Type B pancreatic cell (in vitro differentiated cells): ENCODE results near the gene TMEM69. TPM values are rescaled to one million over a fixed set of nuclear protein-coding genes. Genes with fewer than 3 reads are reported as not detected.
A peak's percentile ranks its signal among the peaks of the same experiment; 100 is the strongest.
"Not testable (repeated sequence)": the region's sequence is repeated elsewhere in the genome, so short reads cannot be mapped to it uniquely, and the experiment has no call there.

Experiments used
- DNase-seq: peaks from one replicate; pipeline ENCODE4 v3.0.0; 2021; ENCODE audit warnings: mixed read lengths; ENCODE audit not compliant: unreplicated experiment; ENCODE audit errors: extremely low spot score
- H3K27ac Mint-ChIP-seq: 2 replicates; pipeline ENCODE4 v1.8.0; 2021; ENCODE audit warnings: mild to moderate bottlenecking, mixed read lengths
- H3K27me3 Mint-ChIP-seq: 2 replicates; pipeline ENCODE4 v1.8.0; 2021; ENCODE audit warnings: mixed read lengths
- H3K36me3 Mint-ChIP-seq: 2 replicates; pipeline ENCODE4 v1.8.0; 2021; ENCODE audit warnings: mixed read lengths
- H3K4me1 Mint-ChIP-seq: one replicate; pipeline ENCODE4 v1.8.0; 2021; ENCODE audit warnings: mixed read lengths; ENCODE audit not compliant: unreplicated experiment
- H3K4me3 Mint-ChIP-seq: 2 replicates; pipeline ENCODE4 v1.8.0; 2021; ENCODE audit warnings: mild to moderate bottlenecking, mixed read lengths
- H3K9me3 Mint-ChIP-seq: 2 replicates; pipeline ENCODE4 v1.8.0; 2021; ENCODE audit warnings: mixed read lengths
- total RNA-seq: library from RNA; stranded (reverse); gene quantifications from 2 replicates; pipeline ENCODE4 v1.2.1, GENCODE V29; 2021; ENCODE audit warnings: low replicate concordance
- TF ChIP-seq, protein P1 (sequence below): fragments of 200-600 bp; sonication (generic); conservative IDR thresholded peaks from 2 replicates; pipeline ENCODE4 v1.5.0; 2021; ENCODE audit warnings: antibody characterized with exemption, mild to moderate bottlenecking

Gene TMEM69
- total RNA-seq, 1 donor from 2014 or later = 26.0 TPM

- Mint-ChIP-seq H3K27ac (peak overlapping the region; percentile 50), H3K36me3 (no peaks in the 10 kb centered on the region), H3K27me3 (no peaks in the 10 kb centered on the region), H3K4me3 (no peak overlapping the region), H3K4me1 (peaks cover 5% of the 10 kb centered on the region), H3K9me3 (no peaks in the 10 kb centered on the region)
- no peak for DNase-seq
- TF ChIP-seq, protein P1, sequence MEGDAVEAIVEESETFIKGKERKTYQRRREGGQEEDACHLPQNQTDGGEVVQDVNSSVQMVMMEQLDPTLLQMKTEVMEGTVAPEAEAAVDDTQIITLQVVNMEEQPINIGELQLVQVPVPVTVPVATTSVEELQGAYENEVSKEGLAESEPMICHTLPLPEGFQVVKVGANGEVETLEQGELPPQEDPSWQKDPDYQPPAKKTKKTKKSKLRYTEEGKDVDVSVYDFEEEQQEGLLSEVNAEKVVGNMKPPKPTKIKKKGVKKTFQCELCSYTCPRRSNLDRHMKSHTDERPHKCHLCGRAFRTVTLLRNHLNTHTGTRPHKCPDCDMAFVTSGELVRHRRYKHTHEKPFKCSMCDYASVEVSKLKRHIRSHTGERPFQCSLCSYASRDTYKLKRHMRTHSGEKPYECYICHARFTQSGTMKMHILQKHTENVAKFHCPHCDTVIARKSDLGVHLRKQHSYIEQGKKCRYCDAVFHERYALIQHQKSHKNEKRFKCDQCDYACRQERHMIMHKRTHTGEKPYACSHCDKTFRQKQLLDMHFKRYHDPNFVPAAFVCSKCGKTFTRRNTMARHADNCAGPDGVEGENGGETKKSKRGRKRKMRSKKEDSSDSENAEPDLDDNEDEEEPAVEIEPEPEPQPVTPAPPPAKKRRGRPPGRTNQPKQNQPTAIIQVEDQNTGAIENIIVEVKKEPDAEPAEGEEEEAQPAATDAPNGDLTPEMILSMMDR = no peak
Measured at GRCh38 chr1:45730075-45730779, 42.2 kb downstream of the TMEM69 start.

- peak overlapping the region; percentile 50 for H3K27ac Mint-ChIP-seq
- no peaks in the 10 kb centered on the region for H3K36me3 Mint-ChIP-seq
- H3K4me3 Mint-ChIP-seq = no peak overlapping the region
- H3K27me3 Mint-ChIP-seq = no peaks in the 10 kb centered on the region
- TF ChIP-seq, protein P1 = no peak
- no peaks in the 10 kb centered on the region for H3K9me3 Mint-ChIP-seq
- DNase-seq = no peak
- peaks cover 5% of the 10 kb centered on the region for H3K4me1 Mint-ChIP-seq
Measured at GRCh38 chr1:45730780-45731319, 42.9 kb downstream of the TMEM69 start.

GRCh38 chr1:45739137-45739536, 51.2 kb downstream of the TMEM69 start:
- Mint-ChIP-seq H3K27ac (no peak overlapping the region), H3K36me3 (peaks cover 17% of the 10 kb centered on the region), H3K9me3 (peaks cover 5% of the 10 kb centered on the region), H3K4me1 (no peaks in the 10 kb centered on the region), H3K27me3 (no peaks in the 10 kb centered on the region), H3K4me3 (no peak overlapping the region)
- TF ChIP-seq, protein P1 = no peak
- no peak for DNase-seq

- H3K9me3 Mint-ChIP-seq, H3K4me1 Mint-ChIP-seq, H3K27ac Mint-ChIP-seq, DNase-seq, H3K4me3 Mint-ChIP-seq, H3K27me3 Mint-ChIP-seq: not testable (repeated sequence)
- H3K36me3 Mint-ChIP-seq = peaks cover 17% of the 10 kb centered on the region
Measured at GRCh38 chr1:45739641-45740156, 51.7 kb downstream of the TMEM69 start.

Other genes with a start within 250 kb of the TMEM69 start
- gene TESK2, start 197.0 kb upstream of the TMEM69 start, total RNA-seq = 6.7 and 7.9 TPM in 2 replicates
- gene CCDC163, start 188.1 kb upstream of the TMEM69 start, total RNA-seq = 1.0 and 2.0 TPM in 2 replicates
- 8.0 and 12.7 TPM in 2 replicates for gene MMACHC, start 187.9 kb upstream of the TMEM69 start, total RNA-seq
- gene PRDX1, start 166.3 kb upstream of the TMEM69 start, total RNA-seq = 255 and 335 TPM in 2 replicates
- 179 and 185 TPM in 2 replicates for gene AKR1A1, start 137.4 kb upstream of the TMEM69 start, total RNA-seq
- 104 and 269 TPM in 2 replicates for gene NASP, start 104.1 kb upstream of the TMEM69 start, total RNA-seq
- 2.0 and 3.6 TPM in 2 replicates for gene CCDC17, start 64.1 kb upstream of the TMEM69 start, total RNA-seq
- gene GPBP1L1, start 1.6 kb upstream of the TMEM69 start, total RNA-seq = 90.0 and 99.9 TPM in 2 replicates
- 18.2 and 21.0 TPM in 2 replicates for gene IPP, start 62.5 kb downstream of the TMEM69 start, total RNA-seq
- 25.1 and 38.1 TPM in 2 replicates for gene MAST2, start 115.4 kb downstream of the TMEM69 start, total RNA-seq